Stimulated activated CD4-positive, alpha-beta T cell treated with anti-CD3 and anti-CD28 coated beads, TNF-alpha, amount 100 ng/mL, for 1 hour (primary cell): ENCODE data around the gene TKTL2.
"Not testable (repeated sequence)": the region's sequence is repeated elsewhere in the genome, so short reads cannot be mapped to it uniquely, and the experiment has no call there.

ENCODE experiments used
- DNase-seq, 3 donors: peaks; one replicate each; pipeline ENCODE4 v3.0.0-alpha.2; 2020; ENCODE audit warnings: low read depth in 3 of 3, low spot score in 1 of 3

TKTL2 gene

GRCh38 chr4:163448540-163449203 is 24.9 kb downstream of the TKTL2 start:
- no peak for DNase-seq

- no peak for DNase-seq
These were observed 26.1 kb downstream of the TKTL2 start for GRCh38 chr4:163447481-163447880.

- not testable (repeated sequence) for DNase-seq
These were observed 26.5 kb downstream of the TKTL2 start for GRCh38 chr4:163447023-163447422.

- no peak for DNase-seq
These were observed 33.5 kb downstream of the TKTL2 start for GRCh38 chr4:163440040-163440439.
